Suppressor macrophage treated with lipopolysaccharide for 4 hours (primary cell): ENCODE measurements around the gene LIPC.

Source experiments
- DNase-seq: peaks from one replicate; pipeline ENCODE4 v3.0.0-alpha.2; 2020

The LIPC gene

GRCh38 chr15:58561321-58561720, 129.5 kb downstream of the LIPC start:
- no peak for DNase-seq

- no peak for DNase-seq
Observed at GRCh38 chr15:58562135-58562534, 130.3 kb downstream of the LIPC start.

GRCh38 chr15:58564981-58565380, 133.2 kb downstream of the LIPC start:
- no peak for DNase-seq

GRCh38 chr15:58565619-58566018, 133.8 kb downstream of the LIPC start:
- no peak for DNase-seq

GRCh38 chr15:58566029-58566428, 134.2 kb downstream of the LIPC start:
- DNase-seq = no peak

GRCh38 chr15:58568157-58568571, 136.4 kb downstream of the LIPC start:
- DNase-seq = peak; percentile 70

GRCh38 chr15:58569455-58569854, 137.7 kb downstream of the LIPC start:
- no peak for DNase-seq

- DNase-seq = no peak
Observed at GRCh38 chr15:58571491-58571890, 139.7 kb downstream of the LIPC start.

- DNase-seq = no peak
Observed at GRCh38 chr15:58572521-58572920, 140.7 kb downstream of the LIPC start.

- no peak for DNase-seq
Observed at GRCh38 chr15:58573270-58573669, 141.5 kb downstream of the LIPC start.

GRCh38 chr15:58574631-58575030, 142.8 kb downstream of the LIPC start:
- no peak for DNase-seq

GRCh38 chr15:58575045-58575786, 143.4 kb downstream of the LIPC start:
- DNase-seq = no peak

GRCh38 chr15:58576657-58577056, 144.9 kb downstream of the LIPC start:
- no peak for DNase-seq

GRCh38 chr15:58582160-58582559, 150.4 kb downstream of the LIPC start:
- peak; percentile 28 for DNase-seq

- peak; percentile 63 for DNase-seq
Observed at GRCh38 chr15:58583171-58583908, 151.5 kb downstream of the LIPC start.

GRCh38 chr15:58584789-58585461, 153.1 kb downstream of the LIPC start:
- no peak for DNase-seq

- no peak for DNase-seq
Observed at GRCh38 chr15:58585693-58586443, 154.1 kb downstream of the LIPC start.

GRCh38 chr15:58587486-58587885, 155.7 kb downstream of the LIPC start:
- no peak for DNase-seq

GRCh38 chr15:58588096-58588495, 156.3 kb downstream of the LIPC start:
- no peak for DNase-seq

GRCh38 chr15:58589047-58589446, 157.3 kb downstream of the LIPC start:
- DNase-seq = no peak

- DNase-seq = no peak
Observed at GRCh38 chr15:58590236-58590635, 158.4 kb downstream of the LIPC start.

GRCh38 chr15:58590926-58591325, 159.1 kb downstream of the LIPC start:
- no peak for DNase-seq

GRCh38 chr15:58593870-58594269, 162.1 kb downstream of the LIPC start:
- no peak for DNase-seq
